Activated CD4-positive, alpha-beta T cell treated with anti-CD3 and anti-CD28 coated beads for 4 hours (primary cell): ENCODE data around the gene SEMA3A.
"Not testable (repeated sequence)": the region's sequence is repeated elsewhere in the genome, so short reads cannot be mapped to it uniquely, and the experiment has no call there.

Experiments
- DNase-seq, 2 donors: peaks; one replicate each; pipeline ENCODE4 v3.0.0-alpha.2; 2020

The SEMA3A gene

GRCh38 chr7:84150370-84150769 is 44.2 kb downstream of the SEMA3A start:
- DNase-seq: not testable (repeated sequence)

DNA sequence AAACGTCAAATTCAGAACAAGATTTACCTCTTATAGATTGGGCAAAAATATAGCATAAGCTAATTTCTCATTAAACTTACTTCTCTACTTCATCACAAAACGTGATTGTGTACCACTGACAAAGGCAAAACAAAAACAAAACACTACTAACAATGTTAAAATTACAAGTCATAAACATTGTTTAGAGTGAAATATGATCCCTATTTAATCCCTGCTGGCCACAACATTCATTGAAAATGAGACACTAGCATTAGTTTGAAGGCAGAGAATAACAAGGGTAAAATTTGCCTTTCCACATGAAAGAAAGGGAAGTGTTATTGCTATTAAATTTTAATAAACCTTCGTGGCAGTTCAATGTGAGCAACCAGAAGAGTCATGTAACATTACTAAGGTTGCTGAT is 45.0 kb downstream of the SEMA3A start:
- DNase-seq: no peak

- DNase-seq: no peak
These were observed 48.7 kb downstream of the SEMA3A start for GRCh38 chr7:84145892-84146291.

DNA sequence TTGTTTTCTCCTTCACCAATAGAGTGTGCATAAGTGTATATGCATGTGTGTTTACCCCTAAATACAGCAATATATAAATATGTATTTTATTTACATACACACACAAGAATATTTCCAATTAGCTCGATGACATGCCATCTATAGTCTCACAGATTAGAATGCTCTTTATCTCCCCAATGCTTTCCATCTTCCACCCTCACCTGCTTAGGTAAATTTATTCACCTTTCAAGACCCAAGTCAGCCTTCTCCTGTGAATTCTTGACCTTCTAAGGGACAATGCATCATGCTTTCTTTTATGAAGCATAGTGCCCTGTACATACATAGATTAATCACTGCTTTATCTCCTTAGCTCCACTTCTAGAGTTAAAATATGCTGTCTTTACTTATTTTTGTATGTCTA is 49.7 kb downstream of the SEMA3A start:
- DNase-seq: no peak

DNA sequence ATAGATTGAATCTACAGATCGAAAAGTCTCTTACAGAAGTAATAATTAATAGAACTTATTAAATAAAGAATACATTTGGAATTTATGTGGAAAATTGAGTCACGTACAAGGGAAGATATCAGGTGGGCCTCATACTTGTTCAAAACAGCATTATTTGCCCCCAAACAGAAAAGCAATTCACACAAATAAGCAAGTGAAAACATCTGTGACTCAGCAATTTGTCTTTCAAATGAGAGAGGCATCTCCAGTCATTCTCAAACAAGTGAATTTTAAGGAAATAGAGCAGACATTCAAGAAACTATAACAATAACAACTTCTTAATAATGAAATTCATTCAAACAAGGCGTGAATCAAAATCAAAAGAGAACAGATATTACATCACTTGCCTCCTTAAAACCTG is 50.1 kb downstream of the SEMA3A start:
- DNase-seq: no peak

DNA sequence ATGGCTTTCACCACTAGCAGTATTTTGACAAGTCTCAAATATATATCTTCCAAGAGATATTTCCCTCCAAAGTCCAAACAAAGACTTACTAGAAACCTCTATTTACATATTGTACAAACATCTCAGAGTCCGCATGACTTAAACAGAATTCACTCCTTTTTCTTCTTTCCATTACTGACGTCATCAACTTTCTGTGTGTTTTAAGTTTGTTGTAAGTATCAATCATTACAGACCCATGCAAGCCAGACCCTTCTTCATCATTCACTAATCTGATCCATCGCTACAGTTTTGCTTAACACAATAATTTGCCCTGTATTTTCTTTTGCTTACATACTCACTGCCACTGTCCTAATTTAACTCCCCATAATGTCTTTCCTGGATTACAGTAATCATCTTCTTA is 51.9 kb downstream of the SEMA3A start:
- no peak for DNase-seq

DNA sequence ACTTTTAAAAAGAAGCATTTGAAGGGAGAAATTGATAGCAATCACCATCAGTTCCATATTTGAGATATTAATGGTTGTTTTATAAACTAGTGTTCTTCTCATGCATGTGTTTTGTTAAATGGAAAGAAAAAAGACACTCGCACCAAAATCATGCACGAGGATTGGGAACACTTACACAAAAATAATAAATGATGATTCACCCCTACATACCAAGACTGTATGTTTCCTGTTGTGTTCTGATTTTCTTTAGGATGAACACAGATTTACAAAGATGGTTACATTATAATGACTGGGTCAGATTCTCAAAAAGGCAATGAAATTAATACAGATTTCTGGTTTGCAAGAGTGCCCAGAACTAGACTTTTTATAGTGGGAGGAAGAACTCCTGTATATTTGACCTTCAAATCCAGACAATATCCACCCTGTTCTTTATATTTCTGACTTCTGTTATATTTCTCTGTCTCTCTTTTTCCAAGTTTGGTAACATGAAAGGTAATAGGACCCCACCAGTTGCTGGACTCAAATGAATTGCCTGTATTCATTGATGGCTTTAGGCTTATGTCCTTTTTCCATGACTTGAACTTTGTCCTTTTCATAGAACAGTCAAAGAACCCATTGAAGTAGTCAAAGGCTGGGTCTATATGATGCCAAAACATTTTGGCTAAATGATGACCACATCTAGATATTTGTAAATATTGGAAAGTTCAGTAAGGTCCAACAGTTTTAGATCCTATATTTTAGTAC is 54.4 kb downstream of the SEMA3A start:
- DNase-seq: no peak

DNA sequence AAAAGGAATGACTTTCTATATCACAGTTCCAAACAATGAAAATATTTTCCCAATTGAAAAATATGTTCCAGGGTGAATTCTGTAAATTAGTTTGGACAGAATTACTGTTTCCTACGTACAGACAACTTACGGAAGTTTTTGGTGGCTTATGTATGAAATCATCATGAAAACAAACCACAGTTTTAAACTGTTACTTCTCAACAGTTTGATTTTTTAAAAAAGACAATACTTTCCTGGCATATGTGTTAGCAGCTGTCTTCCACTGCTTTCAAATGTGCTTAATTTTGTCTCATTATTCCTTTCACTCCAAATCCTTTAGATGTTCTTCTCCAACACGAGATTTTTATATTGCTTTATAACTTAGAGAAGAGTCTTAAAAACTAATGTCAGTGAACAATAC is 56.2 kb downstream of the SEMA3A start:
- no peak for DNase-seq

- DNase-seq: no peak
These were observed 56.8 kb downstream of the SEMA3A start for GRCh38 chr7:84137812-84138211.

- DNase-seq: no peak
These were observed 57.8 kb downstream of the SEMA3A start for GRCh38 chr7:84136809-84137208.

DNA sequence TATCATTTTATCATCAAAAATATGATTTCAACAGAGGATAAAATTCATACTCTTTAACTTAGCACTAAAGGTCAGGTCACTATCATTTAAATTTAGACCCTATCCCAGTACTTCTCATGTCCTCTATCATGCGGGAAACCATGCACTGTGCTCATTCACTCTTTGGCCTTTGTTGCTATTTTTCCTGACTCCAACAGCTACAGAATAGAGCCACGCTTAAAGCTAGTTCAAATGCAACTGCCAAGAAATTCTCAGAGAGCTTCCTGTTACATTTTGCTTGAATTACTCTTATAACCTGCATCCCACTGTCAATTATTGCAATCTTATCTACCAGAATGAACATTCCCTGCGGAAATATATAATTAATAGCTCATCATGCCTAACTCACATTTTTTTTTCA is 58.3 kb downstream of the SEMA3A start:
- no peak for DNase-seq

DNA sequence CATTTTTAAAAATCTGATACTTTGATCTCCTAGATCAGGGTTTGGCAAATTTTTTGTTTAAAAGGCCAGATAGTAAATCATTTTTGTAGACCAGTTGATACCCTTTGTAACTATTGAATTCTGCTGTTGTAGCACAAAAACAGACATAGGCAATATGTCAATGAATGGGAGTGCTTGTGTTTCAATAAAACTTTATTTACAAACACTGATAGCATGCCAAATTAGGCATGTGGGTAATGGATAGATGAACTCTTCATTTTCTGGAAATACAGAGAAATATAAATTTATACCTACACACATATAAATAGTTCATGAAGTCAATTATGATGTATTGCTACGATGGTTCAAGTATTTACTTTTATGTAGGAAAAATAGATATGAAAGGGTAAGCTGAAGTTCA is 60.4 kb downstream of the SEMA3A start:
- no peak for DNase-seq

DNA sequence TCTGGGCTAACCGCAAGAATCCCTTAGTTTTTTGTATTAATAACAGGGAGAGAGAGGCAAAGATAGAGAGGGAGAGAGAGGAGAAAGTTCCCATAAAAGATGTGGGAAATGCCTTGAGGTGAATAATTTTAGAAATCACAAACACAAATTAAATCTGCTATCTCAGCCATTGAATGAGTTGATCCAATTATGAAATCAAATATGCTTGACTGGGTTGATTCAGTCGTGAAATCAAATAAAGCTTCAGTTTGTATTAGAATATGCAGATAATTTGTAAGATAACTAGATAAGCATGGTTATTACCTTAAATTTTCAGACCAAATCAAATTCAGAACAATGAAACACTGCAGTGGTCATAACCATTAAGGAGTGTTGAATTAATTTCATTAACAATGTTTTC is 68.9 kb downstream of the SEMA3A start:
- no peak for DNase-seq

- DNase-seq: no peak
These were observed 70.5 kb downstream of the SEMA3A start for GRCh38 chr7:84123965-84124547.

- no peak for DNase-seq
These were observed 71.8 kb downstream of the SEMA3A start for GRCh38 chr7:84122582-84123360.

GRCh38 chr7:84117304-84117703 is 77.3 kb downstream of the SEMA3A start:
- DNase-seq: no peak

DNA sequence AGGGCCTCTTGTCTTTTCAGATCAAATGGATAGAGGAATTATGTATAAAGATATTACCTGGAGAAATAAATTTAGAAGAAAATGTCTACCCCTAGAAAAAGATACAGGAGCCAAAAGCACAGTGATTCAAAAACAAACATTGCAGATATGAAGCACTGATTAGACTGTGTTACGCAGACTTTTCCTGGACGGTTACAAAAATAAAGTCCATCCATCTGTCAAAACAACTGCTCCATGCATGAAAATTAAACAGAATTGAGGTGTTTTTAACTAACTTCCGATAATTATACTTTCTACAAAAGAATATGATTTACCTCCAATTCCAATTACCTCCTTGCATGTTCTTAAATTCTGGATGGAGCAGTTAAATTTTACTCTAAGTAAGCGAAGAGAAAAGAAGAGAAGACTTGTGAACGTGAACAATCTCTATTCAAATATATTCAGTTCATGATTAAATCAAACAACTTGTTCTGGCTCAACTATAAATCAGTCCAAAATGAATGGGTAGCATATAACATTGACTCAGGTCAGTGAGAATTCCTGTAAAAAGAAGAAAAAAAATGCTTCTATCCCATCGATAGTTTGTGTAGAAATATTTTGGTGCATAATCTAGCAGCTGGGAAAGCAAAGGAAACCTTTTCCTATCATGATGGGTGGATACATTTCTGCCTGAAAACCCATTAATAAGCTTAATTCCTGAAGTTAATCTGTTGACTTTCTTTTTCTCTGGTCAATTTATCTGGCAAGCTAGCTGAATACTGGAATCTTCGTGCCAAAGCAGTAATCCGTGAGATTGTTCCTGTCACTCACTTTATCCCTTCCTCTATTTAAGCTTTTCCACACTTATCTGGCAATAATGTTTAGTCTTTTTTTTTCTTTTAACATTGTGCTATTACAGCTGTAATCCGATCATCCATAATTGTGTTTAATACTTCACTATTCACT is 80.4 kb downstream of the SEMA3A start:
- no peak for DNase-seq

DNA sequence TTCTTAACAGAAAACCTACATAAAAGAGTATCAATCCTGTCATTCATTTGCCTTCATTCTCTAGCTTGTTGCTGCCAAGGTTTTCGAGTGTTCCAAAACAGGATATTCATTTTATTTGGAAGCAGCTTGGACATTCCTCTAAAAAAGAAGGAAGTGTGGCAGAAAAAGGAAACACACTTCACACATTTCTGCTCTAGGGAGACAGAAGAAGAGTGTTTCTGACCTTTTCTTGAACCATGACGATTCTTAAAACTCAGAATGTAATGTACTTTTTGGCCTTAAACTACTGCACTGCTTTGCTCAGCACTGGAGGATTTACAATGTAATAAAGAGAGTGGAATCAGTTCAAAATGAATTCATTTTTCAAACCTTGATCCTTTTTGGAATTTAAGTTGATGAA is 81.3 kb downstream of the SEMA3A start:
- DNase-seq: no peak

- DNase-seq: no peak
These were observed 81.8 kb downstream of the SEMA3A start for GRCh38 chr7:84112771-84113170.

DNA sequence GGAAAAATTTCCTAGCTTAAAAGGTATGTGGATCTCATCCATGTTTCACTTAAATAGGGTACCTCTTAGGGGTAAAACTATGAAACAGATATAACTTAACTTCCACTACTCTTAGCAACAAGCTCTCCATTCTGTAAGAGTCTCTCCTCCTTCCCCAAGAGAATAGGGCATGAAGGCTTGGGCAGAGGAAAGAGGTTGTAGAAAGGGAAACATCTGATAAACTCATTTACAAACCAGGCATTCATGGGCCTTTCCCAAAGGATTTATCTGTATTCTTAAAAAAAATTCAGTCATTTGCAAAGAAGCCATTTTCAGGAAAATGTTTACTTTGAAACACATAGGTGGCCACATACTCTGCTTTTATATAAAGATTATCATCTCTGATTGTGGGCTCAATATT is 82.7 kb downstream of the SEMA3A start:
- no peak for DNase-seq

DNA sequence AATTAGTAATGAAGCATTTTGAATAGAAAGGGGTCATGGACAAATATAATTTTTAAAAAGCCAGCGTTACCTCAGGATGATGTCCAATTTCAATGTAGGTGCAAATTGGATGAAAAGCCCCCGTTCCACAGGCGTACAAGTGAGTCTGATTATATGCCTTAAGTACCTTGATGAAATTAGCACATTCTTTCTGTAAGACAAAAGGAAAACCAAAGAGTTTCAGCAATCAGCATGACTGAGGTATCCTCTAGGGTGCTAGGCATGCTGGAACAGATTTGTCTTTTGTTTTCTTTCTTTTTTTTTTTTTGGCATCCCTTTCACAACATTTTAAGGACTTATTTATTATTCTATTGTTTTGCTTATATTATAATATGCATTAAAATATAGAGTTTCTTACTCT is 84.2 kb downstream of the SEMA3A start:
- DNase-seq: no peak

GRCh38 chr7:84108787-84109186 is 85.8 kb downstream of the SEMA3A start:
- DNase-seq: no peak

DNA sequence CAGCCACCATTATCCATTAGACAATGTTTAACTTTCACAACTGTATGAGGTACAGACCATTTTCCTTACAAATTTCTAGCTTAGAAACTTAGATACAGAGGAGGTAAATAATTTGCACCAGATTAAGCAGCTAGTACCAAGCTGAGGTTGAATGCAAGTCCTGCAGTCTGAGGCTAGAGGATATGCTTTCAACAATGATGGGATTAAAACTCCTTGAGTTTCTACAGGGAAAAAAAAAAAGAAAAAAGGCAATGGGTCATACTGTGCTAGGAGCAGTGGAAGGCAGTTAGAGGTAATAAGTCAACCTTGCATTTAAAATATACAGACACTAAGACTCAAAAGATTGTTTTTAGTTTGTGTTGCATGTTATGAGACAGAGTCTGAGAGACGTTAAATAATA is 86.5 kb downstream of the SEMA3A start:
- no peak for DNase-seq
